GM20000 (cell line): ENCODE results near the gene PANK1.

ENCODE experiments used
- DNase-seq: peaks from one replicate; pipeline ENCODE4 v3.0.0; 2012; ENCODE audit warnings: low spot score
- CTCF ChIP-seq: IDR thresholded peaks from 2 replicates; pipeline ENCODE4 v1.5.1; 2012; ENCODE audit warnings: mild to moderate bottlenecking, control low read depth; ENCODE audit errors: extremely low read depth, missing control alignments

PANK1 gene

DNA sequence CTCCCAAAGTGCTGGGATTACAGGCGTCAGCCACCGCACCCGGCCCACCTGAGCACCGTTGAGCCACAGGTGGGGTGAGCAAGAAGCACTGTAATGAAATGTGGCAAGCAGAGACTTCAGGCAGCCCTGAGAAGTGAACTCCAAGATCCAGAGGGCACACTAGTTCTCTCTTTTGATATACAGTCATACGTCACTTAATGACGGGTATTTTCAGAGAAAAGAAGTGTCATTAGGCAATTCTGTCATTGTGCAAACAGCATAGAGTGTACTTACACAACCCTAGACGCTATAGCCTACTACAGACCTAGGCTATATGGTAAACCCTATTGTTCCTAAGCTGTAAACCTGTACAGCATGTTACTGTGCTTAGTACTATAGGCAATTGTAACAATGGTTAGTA, 7.9 kb downstream of the PANK1 start:
- TF ChIP-seq CTCF, result no peak
- no peak for DNase-seq

- no peak for TF ChIP-seq CTCF
- DNase-seq, result no peak
These were observed 10.4 kb downstream of the PANK1 start for GRCh38 chr10:89634637-89635036.

GRCh38 chr10:89633484-89633883, 11.6 kb downstream of the PANK1 start:
- TF ChIP-seq CTCF, result no peak
- no peak for DNase-seq

DNA sequence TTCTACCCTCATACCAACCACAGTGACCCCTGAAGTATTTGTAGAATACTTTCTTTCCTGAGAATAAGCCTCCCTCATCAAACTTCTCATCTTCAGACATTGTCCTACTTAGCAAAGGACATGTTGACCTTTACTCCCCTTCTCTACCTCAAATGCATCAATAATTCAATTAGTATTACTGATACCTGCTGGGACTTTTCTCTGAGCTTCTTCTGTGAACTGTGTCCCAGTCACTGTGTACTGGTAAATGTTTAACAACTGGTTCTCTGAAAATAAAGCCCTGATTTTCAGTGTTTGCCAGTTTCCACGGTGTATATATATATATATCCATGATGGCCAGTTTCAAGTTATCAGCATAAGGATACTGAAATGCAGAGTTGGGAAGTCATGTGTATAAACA, 12.2 kb downstream of the PANK1 start:
- DNase-seq, result no peak
- TF ChIP-seq CTCF, result no peak

DNA sequence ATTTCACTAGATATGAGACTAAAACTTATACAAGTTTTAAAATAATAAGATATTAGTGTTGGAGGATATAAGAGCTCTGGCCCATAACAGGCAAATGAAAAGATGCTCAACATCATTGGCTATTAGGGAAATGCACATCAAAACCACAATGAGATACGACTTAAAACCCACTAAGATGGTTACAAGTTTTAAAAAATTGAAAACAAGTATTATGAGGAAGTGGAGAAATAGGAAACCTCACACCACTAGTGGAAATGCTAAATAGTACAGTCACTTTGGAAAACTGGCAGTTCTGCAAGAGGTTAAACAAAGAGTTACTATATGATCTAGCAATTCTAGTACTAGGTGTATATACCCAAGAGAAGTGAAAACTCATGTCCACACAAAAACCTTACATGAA, 17.2 kb downstream of the PANK1 start:
- DNase-seq, result no peak
- TF ChIP-seq CTCF, result no peak

DNA sequence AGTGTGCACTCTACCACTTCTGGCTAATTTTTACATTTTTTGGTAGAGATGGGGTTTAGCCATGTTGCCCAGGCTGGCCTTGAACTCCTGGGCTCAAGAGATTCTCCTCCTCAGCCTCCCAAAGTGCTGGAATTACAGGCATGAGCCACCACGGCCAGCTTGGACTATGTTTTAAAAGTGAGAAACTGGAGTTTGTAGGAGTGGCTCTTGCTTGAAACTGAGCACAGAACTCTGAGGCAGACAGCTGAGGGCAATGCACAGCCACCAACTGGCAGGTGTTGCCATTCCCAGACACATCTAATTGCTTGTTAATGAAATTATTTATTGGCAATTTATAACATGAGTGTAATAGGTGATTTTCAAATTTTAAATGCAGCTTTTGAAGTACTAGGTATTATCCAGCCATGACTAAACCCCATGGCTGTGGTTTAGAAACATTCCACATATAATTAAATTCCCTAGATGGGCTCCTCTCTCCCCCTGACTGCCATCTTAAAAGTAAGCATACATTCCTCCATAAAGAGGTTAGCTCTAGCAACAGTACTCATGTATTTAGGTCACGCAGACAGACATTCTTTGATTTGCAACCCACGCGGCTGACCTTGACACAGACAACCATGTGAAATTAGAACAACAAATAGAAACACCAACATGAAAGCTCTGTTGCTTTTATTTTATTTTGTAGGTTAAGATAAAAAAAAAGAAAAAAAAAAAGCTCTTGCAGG, 19.8 kb downstream of the PANK1 start:
- DNase-seq, result no peak
- no peak for TF ChIP-seq CTCF

DNA sequence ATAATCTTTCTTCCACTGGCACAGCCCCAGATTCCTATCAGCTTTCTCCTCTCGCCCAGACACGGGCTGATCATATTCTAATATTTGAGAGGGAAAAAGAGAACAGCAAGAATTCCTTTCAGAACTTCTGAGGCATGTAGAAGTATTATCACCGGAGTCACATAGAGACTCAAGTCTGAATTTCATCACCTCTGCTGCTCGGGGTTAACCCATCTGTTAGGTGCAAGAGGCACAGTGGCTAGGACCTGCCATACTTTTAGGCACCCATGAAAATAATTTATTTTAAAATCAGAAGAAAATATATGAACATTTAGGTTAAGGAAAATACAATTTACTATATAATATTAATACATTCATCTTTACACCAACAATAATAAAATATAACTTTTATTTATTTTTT, 21.0 kb downstream of the PANK1 start:
- DNase-seq, result no peak
- TF ChIP-seq CTCF, result no peak
